Activated B cell treated with CpG ODN at 0.5 μM for 24 hours (primary cell): ENCODE results near the gene PPP1R12B. TPM values are rescaled to one million over a fixed set of nuclear protein-coding genes. Genes with fewer than 3 reads are reported as not detected.

ENCODE experiments used
- ATAC-seq: fragments of 200-7000 bp; cut with Tn5 transposase; one replicate; pipeline ENCODE4 v1.10.0; 2021; ENCODE audit warnings: low read depth, mild to moderate bottlenecking, moderate library complexity
- CTCF ChIA-PET: fragments of 350-600 bp; sonication (Branson Sonifier 250); formaldehyde crosslinking; loops from one replicate; lab custom pipeline; 2021; ENCODE audit warnings: antibody characterized with exemption; lab: Charles Lee
- POLR2A ChIA-PET: fragments of 350-600 bp; sonication (Branson Sonifier 250); formaldehyde crosslinking; loops from one replicate; lab custom pipeline; 2021; ENCODE audit warnings: antibody characterized with exemption; lab: Charles Lee
- DNase-seq: peaks from one replicate; pipeline ENCODE4 v3.0.0; 2022
- H3K27ac Mint-ChIP-seq: one replicate; pipeline ENCODE4 v1.8.0; 2020; ENCODE audit warnings: mixed read lengths
- H3K27me3 Mint-ChIP-seq: one replicate; pipeline ENCODE4 v1.8.0; 2021; ENCODE audit warnings: mixed read lengths
- H3K36me3 Mint-ChIP-seq: one replicate; pipeline ENCODE4 v1.8.0; 2021; ENCODE audit warnings: low read depth, mixed read lengths
- H3K4me1 Mint-ChIP-seq: one replicate; pipeline ENCODE4 v1.8.0; 2021; ENCODE audit warnings: mixed read lengths
- H3K4me3 Mint-ChIP-seq: one replicate; pipeline ENCODE4 v1.8.0; 2020; ENCODE audit warnings: mild to moderate bottlenecking, mixed read lengths
- H3K9me3 Mint-ChIP-seq: one replicate; pipeline ENCODE4 v1.8.0; 2020; ENCODE audit warnings: mixed read lengths
- intact Hi-C: fragments of 100-400 bp; cut with micrococcal nuclease; formaldehyde crosslinking; loops from one replicate; pipeline ENCODE4 v1.15.1; 2024
- total RNA-seq: library from RNA; stranded (reverse); gene quantifications from 2 replicates; pipeline ENCODE4 v1.2.3, GENCODE V29; 2022
- TF ChIP-seq, protein P1 (sequence below): fragments of 200-600 bp; IDR thresholded peaks from one replicate; pipeline ENCODE4 v1.8.0; 2022; ENCODE audit warnings: antibody characterized with exemption, mild to moderate bottlenecking

Gene PPP1R12B
- total RNA-seq, 1 donor from 2014 or later, result 25.7 TPM

DNA sequence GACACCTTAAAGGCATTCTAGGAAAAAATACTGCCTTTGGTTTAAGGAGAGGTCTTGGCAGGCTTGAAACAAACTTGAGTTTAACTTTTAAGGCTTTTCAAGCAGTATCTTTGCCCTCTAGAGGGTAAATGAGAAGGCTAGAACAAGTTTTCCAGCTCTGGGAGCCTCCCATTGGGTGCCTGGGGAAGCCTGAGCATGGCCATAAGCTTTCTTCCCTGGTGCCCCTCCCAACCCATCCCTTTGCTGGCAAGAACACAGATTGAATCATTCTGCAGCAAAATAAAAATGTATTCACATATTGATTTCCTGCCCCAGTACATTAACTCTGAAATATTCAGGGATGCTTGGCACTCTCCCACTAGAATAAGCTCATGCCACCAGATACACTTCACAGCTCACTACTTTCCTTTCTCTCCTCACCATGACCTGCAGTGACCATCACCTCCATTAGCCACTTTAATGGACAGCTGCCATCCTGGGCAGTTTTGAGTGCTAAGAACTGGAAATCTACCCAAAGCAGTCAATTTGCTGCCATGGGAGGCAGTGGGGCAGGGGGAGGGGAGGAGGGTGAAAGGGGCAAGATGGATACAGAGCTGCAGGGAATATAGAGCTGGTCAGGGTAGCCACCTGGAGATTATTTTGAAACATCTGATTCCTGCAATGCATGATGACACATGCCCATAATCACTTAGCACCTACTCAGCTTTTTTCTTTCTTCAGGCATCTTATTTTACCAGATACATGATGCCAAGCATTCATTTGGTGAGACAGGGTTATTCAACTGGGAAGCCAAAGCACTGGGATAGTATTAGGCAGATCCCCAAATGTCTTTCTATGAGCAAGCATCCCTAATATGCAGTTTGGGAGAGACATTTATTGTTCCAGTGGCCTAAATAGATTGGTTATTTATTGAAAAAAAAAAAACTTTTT is 221.2 kb downstream of the PPP1R12B start:
- Mint-ChIP-seq H3K27ac (no peak overlapping the region), H3K27me3 (no peaks in the 10 kb centered on the region), H3K36me3 (peaks cover 28% of the 10 kb centered on the region), H3K4me3 (no peak overlapping the region), H3K9me3 (no peaks in the 10 kb centered on the region), H3K4me1 (peaks cover 28% of the 10 kb centered on the region)
- ChIA-PET POLR2A (no interaction called here), CTCF (interaction anchor here (1.0 to 3.8 kb wide), 3 partner anchors 36 to 105 kb away, joined by 3 to 24 read pairs (median 4); no protein-coding TSS in a partner anchor)
- intact Hi-C loops, result loop anchor here (5.0 kb wide), 4 partner anchors 37 to 148 kb away; no protein-coding TSS in a partner anchor
- DNase-seq (no peak), ATAC-seq (no peak)
- TF ChIP-seq, protein P1, sequence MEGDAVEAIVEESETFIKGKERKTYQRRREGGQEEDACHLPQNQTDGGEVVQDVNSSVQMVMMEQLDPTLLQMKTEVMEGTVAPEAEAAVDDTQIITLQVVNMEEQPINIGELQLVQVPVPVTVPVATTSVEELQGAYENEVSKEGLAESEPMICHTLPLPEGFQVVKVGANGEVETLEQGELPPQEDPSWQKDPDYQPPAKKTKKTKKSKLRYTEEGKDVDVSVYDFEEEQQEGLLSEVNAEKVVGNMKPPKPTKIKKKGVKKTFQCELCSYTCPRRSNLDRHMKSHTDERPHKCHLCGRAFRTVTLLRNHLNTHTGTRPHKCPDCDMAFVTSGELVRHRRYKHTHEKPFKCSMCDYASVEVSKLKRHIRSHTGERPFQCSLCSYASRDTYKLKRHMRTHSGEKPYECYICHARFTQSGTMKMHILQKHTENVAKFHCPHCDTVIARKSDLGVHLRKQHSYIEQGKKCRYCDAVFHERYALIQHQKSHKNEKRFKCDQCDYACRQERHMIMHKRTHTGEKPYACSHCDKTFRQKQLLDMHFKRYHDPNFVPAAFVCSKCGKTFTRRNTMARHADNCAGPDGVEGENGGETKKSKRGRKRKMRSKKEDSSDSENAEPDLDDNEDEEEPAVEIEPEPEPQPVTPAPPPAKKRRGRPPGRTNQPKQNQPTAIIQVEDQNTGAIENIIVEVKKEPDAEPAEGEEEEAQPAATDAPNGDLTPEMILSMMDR, result no peak

DNA sequence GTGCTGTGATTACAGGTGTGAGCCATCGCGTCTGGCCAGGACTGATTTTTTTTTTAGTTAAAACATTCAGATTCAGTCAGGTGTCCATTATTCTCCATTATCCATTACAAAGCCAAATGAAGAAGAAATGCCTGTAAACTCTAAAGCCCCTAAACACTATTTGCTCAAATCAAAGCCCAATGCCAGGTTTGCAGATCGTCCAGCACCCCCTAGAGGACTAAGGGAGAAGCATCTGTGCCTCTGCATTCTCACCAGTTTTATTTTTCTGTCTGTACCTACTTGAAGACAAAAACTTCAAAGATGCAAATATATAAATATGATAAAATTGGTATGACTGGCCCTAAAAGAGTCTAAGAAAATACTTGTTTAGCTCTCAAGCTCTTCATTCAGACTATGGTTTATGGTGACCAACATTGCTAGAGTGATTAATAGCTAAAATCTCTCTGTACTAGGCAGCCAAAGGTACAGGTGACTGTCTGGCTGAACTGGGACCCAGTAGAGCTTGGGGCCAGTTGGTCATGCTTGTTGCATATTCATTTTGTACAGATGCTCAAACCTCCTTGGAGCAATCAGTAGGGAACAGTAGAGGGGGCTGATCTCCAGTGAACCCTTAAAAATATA is 223.3 kb downstream of the PPP1R12B start:
- Mint-ChIP-seq H3K4me1 (peaks cover 8% of the 10 kb centered on the region), H3K36me3 (peaks cover 28% of the 10 kb centered on the region), H3K27me3 (no peaks in the 10 kb centered on the region), H3K27ac (no peak overlapping the region), H3K4me3 (no peak overlapping the region), H3K9me3 (no peaks in the 10 kb centered on the region)
- DNase-seq (no peak), ATAC-seq (peak; percentile 52)
- TF ChIP-seq, protein P1, result peak; percentile 18
- POLR2A ChIA-PET, result no interaction called here
- intact Hi-C loops, result loop anchor here (1.0 to 5.0 kb wide), 5 partner anchors 55 to 230 kb away; no protein-coding TSS in a partner anchor
- CTCF ChIA-PET, result interaction anchor here (0.7 to 3.8 kb wide), 14 partner anchors 10 to 228 kb away, joined by 3 to 24 read pairs (median 4); no protein-coding TSS in a partner anchor

GRCh38 chr1:202572867-202573266 is 224.4 kb downstream of the PPP1R12B start:
- H3K9me3 Mint-ChIP-seq, result no peaks in the 10 kb centered on the region
- no peak overlapping the region for H3K4me3 Mint-ChIP-seq
- POLR2A ChIA-PET, result no interaction called here
- no peak for ATAC-seq
- CTCF ChIA-PET, result interaction anchor here (0.7 to 1.5 kb wide), 2 partner anchors 109 to 113 kb away, joined by 3 to 4 read pairs; no protein-coding TSS in a partner anchor
- H3K27ac Mint-ChIP-seq, result no peak overlapping the region
- no peak for DNase-seq
- intact Hi-C loops, result loop anchor here (5.0 kb wide), 2 partner anchors 54 to 144 kb away; no protein-coding TSS in a partner anchor
- peaks cover 21% of the 10 kb centered on the region for H3K36me3 Mint-ChIP-seq
- no peaks in the 10 kb centered on the region for H3K27me3 Mint-ChIP-seq
- TF ChIP-seq, protein P1, result no peak
- no peaks in the 10 kb centered on the region for H3K4me1 Mint-ChIP-seq

- Mint-ChIP-seq H3K27me3 (no peaks in the 10 kb centered on the region), H3K27ac (no peak overlapping the region), H3K36me3 (peaks cover 18% of the 10 kb centered on the region), H3K4me3 (no peak overlapping the region), H3K9me3 (no peaks in the 10 kb centered on the region), H3K4me1 (no peaks in the 10 kb centered on the region)
- POLR2A ChIA-PET, result no interaction called here
- TF ChIP-seq, protein P1, result no peak
- CTCF ChIA-PET, result no interaction called here
- intact Hi-C loops, result no loop called here
- ATAC-seq (no peak), DNase-seq (no peak)
Observed at GRCh38 chr1:202575918-202576653, 227.6 kb downstream of the PPP1R12B start.
